ENCODE data around the gene IQCH.

IQCH gene

DNA sequence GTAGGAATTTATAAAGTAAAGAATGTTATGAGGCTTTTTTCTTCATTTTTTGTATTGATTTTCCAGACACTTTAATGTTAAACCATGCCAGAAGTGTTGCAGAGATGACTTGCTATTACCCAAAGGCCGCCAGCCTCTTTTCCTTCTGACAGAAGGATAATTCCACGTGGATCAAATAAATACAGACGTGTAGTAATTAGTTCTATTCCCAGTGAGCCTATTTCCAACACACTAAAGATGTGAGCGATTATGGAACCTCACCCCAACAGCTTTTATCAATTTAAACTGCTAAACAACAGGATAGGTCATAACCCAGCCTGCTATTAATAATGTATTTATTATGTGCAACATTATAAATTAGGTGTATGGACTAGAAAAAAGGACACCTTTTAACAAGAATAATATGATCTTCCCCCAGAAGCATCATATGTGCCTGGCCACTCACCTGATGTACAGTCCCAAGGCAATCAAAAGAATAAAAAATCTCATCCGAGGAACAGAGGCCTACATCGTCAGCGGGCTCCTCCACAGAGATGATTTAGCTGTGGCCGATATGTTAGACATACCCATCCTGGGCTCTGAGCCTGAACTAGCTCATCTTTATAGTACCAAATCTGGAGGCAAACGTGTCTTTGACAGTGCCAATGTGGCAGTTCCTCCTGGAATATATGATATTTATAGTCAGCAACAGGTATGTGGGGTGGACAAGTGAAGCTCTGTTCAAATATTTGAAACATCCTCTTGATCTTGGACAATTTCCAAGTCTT lies 140.5 kb downstream of the IQCH start:
- Histone ChIP-seq H3K9ac (ENCODE audit: low read length in 2 of 2) (no peak overlapping the region), H3K4me1 (ENCODE audit: control insufficient read depth, insufficient read depth, low read length) (no peaks in the 10 kb centered on the region), H3K27ac (ENCODE audit: low read length) (no peak overlapping the region), H3K27me3 (ENCODE audit: control insufficient read depth in 1 of 2, insufficient read depth in 2 of 2, low read length in 2 of 2) (no peaks in the 10 kb centered on the region), H3K9me3 (ENCODE audit: control insufficient read depth in 2 of 2, low read length in 2 of 2) (no peaks in the 10 kb centered on the region), H3K4me3 (ENCODE audit: low read length in 2 of 2) (no peak overlapping the region), H3K36me3 (ENCODE audit: control insufficient read depth in 2 of 2, insufficient read depth in 2 of 2, low read length in 2 of 2) (no peaks in the 10 kb centered on the region)

DNA sequence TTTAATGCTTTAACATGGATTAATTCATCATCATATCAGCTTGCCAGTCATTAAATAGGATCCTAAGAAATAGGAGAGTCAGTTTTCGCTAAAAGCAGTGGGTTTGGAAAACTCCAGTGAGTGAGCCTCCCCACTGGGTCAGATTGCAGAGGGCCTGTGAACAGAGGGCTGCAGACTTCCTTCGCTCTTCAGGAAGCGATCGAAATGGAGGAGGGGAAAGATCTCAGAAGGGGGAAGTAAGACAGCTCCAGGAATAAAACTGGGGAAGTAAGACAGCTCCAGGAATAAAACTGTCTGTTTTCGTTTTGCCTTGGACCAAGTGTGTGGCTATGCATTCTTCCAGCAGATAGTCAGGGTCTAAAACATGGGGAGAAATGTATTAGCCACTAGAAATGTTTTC lies 141.5 kb downstream of the IQCH start:
- H3K4me3 ChIP-seq (ENCODE audit: low read length in 2 of 2): no peak overlapping the region
- H3K9ac ChIP-seq (ENCODE audit: low read length in 2 of 2): no peak overlapping the region
- no peaks in the 10 kb centered on the region for H3K27me3 ChIP-seq (ENCODE audit: control insufficient read depth in 1 of 2, insufficient read depth in 2 of 2, low read length in 2 of 2)
- H3K4me1 ChIP-seq (ENCODE audit: control insufficient read depth, insufficient read depth, low read length): no peaks in the 10 kb centered on the region
- H3K9me3 ChIP-seq (ENCODE audit: control insufficient read depth in 2 of 2, low read length in 2 of 2): no peaks in the 10 kb centered on the region
- no peaks in the 10 kb centered on the region for H3K36me3 ChIP-seq (ENCODE audit: control insufficient read depth in 2 of 2, insufficient read depth in 2 of 2, low read length in 2 of 2)
- no peak overlapping the region for H3K27ac ChIP-seq (ENCODE audit: low read length)

DNA sequence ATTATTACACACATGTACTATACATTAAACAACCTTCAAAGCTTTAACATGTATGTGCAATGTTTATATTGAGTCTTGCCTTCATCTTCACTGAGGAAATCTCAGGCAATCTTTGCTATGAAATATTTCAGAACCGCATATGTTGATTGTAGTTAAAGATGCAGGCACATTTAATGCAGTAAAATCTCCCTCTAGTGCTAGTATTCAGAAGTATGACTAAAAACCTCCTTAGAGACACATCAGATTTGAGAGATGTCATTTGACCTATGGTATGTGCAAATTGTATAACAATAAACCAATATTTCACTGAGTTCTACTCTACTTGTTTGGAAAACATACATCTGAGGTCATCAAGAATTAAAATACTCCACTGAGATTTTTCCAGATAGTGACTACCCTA lies 142.6 kb downstream of the IQCH start:
- Histone ChIP-seq H3K9me3 (ENCODE audit: control insufficient read depth in 2 of 2, low read length in 2 of 2) (no peaks in the 10 kb centered on the region), H3K27me3 (ENCODE audit: control insufficient read depth in 1 of 2, insufficient read depth in 2 of 2, low read length in 2 of 2) (no peaks in the 10 kb centered on the region), H3K9ac (ENCODE audit: low read length in 2 of 2) (no peak overlapping the region), H3K4me1 (ENCODE audit: control insufficient read depth, insufficient read depth, low read length) (no peaks in the 10 kb centered on the region), H3K36me3 (ENCODE audit: control insufficient read depth in 2 of 2, insufficient read depth in 2 of 2, low read length in 2 of 2) (no peaks in the 10 kb centered on the region), H3K4me3 (ENCODE audit: low read length in 2 of 2) (no peak overlapping the region), H3K27ac (ENCODE audit: low read length) (no peak overlapping the region)

DNA sequence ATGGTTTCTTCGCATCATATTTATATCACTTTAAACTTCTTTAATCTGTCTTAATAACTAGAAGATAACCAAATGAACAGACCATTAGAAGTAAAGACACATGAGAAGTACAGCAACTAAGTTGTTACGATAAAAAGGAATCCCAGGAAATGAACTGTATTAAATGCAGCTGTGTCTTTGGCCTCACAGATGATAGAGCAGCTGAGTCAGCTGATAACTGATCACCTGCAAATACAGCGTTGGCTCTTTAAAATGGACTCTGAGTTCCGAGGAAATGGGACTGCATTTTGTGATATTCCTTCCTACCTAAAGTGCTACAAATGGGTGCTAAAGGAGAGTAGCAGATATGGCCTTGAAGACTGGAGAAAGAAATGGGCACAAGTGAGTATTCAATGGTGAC lies 145.3 kb downstream of the IQCH start:
- Histone ChIP-seq H3K27me3 (ENCODE audit: control insufficient read depth in 1 of 2, insufficient read depth in 2 of 2, low read length in 2 of 2) (no peaks in the 10 kb centered on the region), H3K4me3 (ENCODE audit: low read length in 2 of 2) (no peak overlapping the region), H3K9me3 (ENCODE audit: control insufficient read depth in 2 of 2, low read length in 2 of 2) (no peaks in the 10 kb centered on the region), H3K9ac (ENCODE audit: low read length in 2 of 2) (no peak overlapping the region), H3K4me1 (ENCODE audit: control insufficient read depth, insufficient read depth, low read length) (no peaks in the 10 kb centered on the region), H3K27ac (ENCODE audit: low read length) (no peak overlapping the region), H3K36me3 (ENCODE audit: control insufficient read depth in 2 of 2, insufficient read depth in 2 of 2, low read length in 2 of 2) (no peaks in the 10 kb centered on the region)

DNA sequence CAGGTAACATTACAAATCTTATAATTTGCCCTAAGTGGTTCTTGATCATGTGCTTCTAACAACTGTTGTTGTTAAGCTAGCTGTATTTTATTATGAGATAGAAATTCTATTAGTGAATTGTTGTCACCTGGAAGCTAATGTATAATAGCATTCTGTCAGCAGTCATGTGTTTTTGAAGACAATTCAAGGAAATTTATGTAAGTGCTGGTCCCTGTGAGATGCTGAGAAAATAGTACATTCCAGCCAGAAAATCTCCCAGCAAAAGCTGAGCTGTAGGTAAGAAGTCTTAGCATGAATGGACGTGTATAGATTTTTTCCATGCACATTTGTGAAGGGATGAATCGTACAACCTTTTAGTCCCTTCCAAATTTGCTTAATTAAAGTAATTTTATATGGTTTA lies 146.3 kb downstream of the IQCH start:
- no peak overlapping the region for H3K9ac ChIP-seq (ENCODE audit: low read length in 2 of 2)
- H3K27me3 ChIP-seq (ENCODE audit: control insufficient read depth in 1 of 2, insufficient read depth in 2 of 2, low read length in 2 of 2): no peaks in the 10 kb centered on the region
- no peak overlapping the region for H3K4me3 ChIP-seq (ENCODE audit: low read length in 2 of 2)
- no peak overlapping the region for H3K27ac ChIP-seq (ENCODE audit: low read length)
- H3K9me3 ChIP-seq (ENCODE audit: control insufficient read depth in 2 of 2, low read length in 2 of 2): no peaks in the 10 kb centered on the region
- H3K4me1 ChIP-seq (ENCODE audit: control insufficient read depth, insufficient read depth, low read length): no peaks in the 10 kb centered on the region
- H3K36me3 ChIP-seq (ENCODE audit: control insufficient read depth in 2 of 2, insufficient read depth in 2 of 2, low read length in 2 of 2): no peaks in the 10 kb centered on the region

DNA sequence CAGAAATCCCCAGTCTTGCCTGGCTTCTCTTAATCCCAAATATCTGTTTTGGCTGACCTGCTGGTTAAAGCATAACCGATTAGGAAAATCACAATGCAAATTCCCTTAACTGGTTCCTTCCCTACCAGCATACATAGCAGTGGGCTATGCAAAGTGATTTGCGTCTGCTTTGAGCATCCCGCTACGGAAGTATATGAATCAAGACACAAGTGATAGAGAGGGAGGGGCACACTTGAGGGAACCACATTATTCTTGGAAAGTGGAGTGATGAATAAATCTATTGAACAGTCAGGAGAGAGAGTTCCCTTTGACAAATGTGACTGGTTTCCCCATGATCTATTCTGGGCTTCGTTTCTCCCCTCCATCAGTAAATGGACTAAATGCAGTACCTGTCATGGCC lies 146.8 kb downstream of the IQCH start:
- no peaks in the 10 kb centered on the region for H3K4me1 ChIP-seq (ENCODE audit: control insufficient read depth, insufficient read depth, low read length)
- no peaks in the 10 kb centered on the region for H3K27me3 ChIP-seq (ENCODE audit: control insufficient read depth in 1 of 2, insufficient read depth in 2 of 2, low read length in 2 of 2)
- no peaks in the 10 kb centered on the region for H3K36me3 ChIP-seq (ENCODE audit: control insufficient read depth in 2 of 2, insufficient read depth in 2 of 2, low read length in 2 of 2)
- H3K9ac ChIP-seq (ENCODE audit: low read length in 2 of 2): no peak overlapping the region
- H3K9me3 ChIP-seq (ENCODE audit: control insufficient read depth in 2 of 2, low read length in 2 of 2): no peaks in the 10 kb centered on the region
- no peak overlapping the region for H3K27ac ChIP-seq (ENCODE audit: low read length)
- H3K4me3 ChIP-seq (ENCODE audit: low read length in 2 of 2): no peak overlapping the region

DNA sequence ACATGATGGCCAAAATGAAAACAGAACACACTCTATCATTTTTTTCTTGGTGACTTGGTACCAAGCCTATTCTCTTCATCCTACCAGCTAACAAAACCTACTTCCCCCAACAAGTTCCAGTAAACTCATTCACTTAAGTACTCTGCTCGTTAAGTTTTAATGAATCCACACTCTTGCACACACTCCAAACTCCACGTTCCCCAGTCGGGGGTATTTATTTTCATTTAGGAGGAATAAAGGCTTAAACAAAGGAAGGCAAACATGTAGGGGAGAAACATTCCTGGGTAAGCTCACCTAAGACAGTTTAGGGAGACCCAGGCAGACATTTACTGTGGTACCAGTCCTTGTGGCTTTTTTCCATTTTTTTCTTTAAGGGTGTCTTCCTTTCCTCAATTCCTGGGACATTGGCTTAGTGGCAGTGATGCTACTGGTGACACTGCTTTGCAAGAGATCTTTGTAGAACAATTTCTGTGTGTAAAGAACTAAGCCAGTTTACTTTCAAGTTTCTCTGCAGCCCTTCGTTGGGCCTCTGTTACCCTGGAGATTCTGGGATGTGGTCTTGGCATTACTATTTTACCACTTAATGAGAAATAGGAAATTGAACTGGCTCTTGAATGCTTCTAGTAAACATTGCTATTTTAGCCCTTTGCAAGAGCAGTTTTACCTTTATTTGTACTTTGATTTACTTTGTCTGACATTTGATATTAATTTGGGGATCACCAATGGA lies 149.0 kb downstream of the IQCH start:
- Histone ChIP-seq H3K36me3 (ENCODE audit: control insufficient read depth in 2 of 2, insufficient read depth in 2 of 2, low read length in 2 of 2) (no peaks in the 10 kb centered on the region), H3K27me3 (ENCODE audit: control insufficient read depth in 1 of 2, insufficient read depth in 2 of 2, low read length in 2 of 2) (no peaks in the 10 kb centered on the region), H3K4me3 (ENCODE audit: low read length in 2 of 2) (no peak overlapping the region), H3K9me3 (ENCODE audit: control insufficient read depth in 2 of 2, low read length in 2 of 2) (no peaks in the 10 kb centered on the region), H3K27ac (ENCODE audit: low read length) (no peak overlapping the region), H3K9ac (ENCODE audit: low read length in 2 of 2) (no peak overlapping the region), H3K4me1 (ENCODE audit: control insufficient read depth, insufficient read depth, low read length) (no peaks in the 10 kb centered on the region)

DNA sequence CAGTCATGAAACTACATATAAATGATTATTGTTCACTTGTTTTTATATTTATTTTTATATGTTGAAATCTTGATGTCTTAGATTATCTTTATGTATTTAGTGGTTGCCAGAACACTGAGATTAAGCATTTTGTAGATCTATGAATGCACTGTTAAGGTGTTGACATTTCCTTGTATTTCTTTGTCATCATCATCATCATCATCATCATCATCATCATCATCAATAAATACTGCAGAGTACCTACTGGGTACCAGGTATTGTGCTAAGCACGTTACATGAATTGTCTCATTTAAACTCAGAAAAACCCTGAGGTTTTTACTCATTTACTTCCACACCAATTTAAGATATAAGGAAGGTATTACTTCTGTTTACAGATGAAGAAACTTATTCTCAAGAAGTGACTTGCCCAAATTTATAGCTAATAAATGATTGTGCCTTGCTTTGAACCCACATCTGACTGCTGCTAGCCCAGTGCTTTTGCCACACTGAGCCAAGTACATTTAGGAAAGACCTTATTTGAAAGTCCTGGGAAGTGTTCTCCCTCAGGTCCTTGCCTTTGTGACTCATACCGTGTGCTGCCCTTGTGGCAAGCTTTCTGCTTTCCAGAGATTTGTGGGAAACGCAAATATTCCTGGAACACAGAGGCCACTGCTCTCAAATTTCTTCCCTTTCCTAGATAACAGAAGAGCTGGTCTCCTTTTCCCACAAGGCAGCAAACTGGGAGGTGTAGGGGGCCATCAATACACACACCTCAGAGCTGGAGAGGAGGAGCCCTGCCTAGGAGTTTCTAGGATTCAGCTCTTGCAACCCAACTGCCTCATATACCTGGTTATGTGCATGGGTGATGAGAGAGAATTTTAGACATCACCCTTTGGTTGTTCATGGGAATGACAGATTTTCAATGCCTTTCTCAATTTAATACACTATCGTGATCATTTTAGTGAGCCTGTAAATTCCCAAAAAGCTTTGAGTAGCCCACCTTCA lies 150.9 kb downstream of the IQCH start:
- H3K4me3 ChIP-seq (ENCODE audit: low read length in 2 of 2): no peak overlapping the region
- no peak overlapping the region for H3K9ac ChIP-seq (ENCODE audit: low read length in 2 of 2)
- no peaks in the 10 kb centered on the region for H3K9me3 ChIP-seq (ENCODE audit: control insufficient read depth in 2 of 2, low read length in 2 of 2)
- H3K4me1 ChIP-seq (ENCODE audit: control insufficient read depth, insufficient read depth, low read length): no peaks in the 10 kb centered on the region
- H3K27me3 ChIP-seq (ENCODE audit: control insufficient read depth in 1 of 2, insufficient read depth in 2 of 2, low read length in 2 of 2): no peaks in the 10 kb centered on the region
- H3K27ac ChIP-seq (ENCODE audit: low read length): no peak overlapping the region
- no peaks in the 10 kb centered on the region for H3K36me3 ChIP-seq (ENCODE audit: control insufficient read depth in 2 of 2, insufficient read depth in 2 of 2, low read length in 2 of 2)

DNA sequence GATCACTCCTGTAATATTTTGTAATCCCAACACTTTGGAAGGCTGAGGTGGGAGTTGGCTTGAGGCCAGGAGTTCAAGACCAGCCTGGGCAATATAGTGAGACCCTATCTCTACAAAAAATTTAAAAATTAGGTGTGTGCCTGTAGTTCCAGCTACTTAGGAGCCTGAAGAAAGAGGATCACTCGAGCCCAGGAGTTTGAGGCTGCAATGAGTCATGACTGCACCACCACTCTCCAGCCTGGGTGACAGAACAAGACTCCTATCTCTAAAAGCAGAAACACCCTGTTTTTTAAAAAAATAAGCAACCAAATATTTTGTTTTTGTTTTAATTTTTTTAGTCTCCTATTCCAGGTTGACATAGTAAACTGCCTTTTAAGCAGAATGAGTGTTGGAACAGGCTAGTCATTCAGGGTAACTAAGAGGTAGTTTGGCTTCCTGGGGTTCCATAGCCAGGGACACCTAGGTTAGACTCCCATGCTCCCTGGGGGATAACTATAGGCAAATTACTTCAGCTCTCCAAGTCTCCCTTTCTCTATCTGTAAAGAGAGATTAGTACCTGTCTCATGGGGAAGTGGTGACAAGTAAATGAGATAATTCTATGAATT lies 151.8 kb downstream of the IQCH start:
- Histone ChIP-seq H3K4me1 (ENCODE audit: control insufficient read depth, insufficient read depth, low read length) (no peaks in the 10 kb centered on the region), H3K9ac (ENCODE audit: low read length in 2 of 2) (no peak overlapping the region), H3K4me3 (ENCODE audit: low read length in 2 of 2) (no peak overlapping the region), H3K9me3 (ENCODE audit: control insufficient read depth in 2 of 2, low read length in 2 of 2) (no peaks in the 10 kb centered on the region), H3K36me3 (ENCODE audit: control insufficient read depth in 2 of 2, insufficient read depth in 2 of 2, low read length in 2 of 2) (no peaks in the 10 kb centered on the region), H3K27me3 (ENCODE audit: control insufficient read depth in 1 of 2, insufficient read depth in 2 of 2, low read length in 2 of 2) (no peaks in the 10 kb centered on the region), H3K27ac (ENCODE audit: low read length) (no peak overlapping the region)

DNA sequence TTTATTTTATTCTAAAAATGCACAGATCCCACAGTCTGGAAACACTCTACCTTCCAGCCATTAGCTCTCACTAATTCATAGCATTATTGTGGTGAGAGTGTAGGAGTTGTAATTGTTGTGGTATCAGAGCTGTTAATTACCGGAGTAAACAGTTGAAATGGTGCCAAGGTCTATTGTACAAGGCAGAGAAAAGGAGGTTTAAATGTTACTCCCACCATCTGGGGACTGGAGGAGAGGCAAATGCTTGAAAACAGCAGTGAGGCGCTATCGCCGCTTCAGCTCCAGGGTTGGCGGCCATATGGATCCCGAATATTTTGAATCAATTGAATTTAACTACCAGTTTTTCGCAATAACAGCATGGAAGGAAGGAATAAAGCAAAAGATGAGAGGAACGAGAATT lies 153.2 kb downstream of the IQCH start:
- no peak overlapping the region for H3K4me3 ChIP-seq (ENCODE audit: low read length in 2 of 2)
- H3K9me3 ChIP-seq (ENCODE audit: control insufficient read depth in 2 of 2, low read length in 2 of 2): no peaks in the 10 kb centered on the region
- H3K27me3 ChIP-seq (ENCODE audit: control insufficient read depth in 1 of 2, insufficient read depth in 2 of 2, low read length in 2 of 2): no peaks in the 10 kb centered on the region
- H3K9ac ChIP-seq (ENCODE audit: low read length in 2 of 2): no peak overlapping the region
- no peaks in the 10 kb centered on the region for H3K4me1 ChIP-seq (ENCODE audit: control insufficient read depth, insufficient read depth, low read length)
- no peaks in the 10 kb centered on the region for H3K36me3 ChIP-seq (ENCODE audit: control insufficient read depth in 2 of 2, insufficient read depth in 2 of 2, low read length in 2 of 2)
- H3K27ac ChIP-seq (ENCODE audit: low read length): no peak overlapping the region

Data from stomach smooth muscle (tissue), 2 donors.